ENCODE results near the gene AKR1B15.
A peak's percentile ranks its signal among the peaks of the same experiment; 100 is the strongest.

AKR1B15 gene

DNA sequence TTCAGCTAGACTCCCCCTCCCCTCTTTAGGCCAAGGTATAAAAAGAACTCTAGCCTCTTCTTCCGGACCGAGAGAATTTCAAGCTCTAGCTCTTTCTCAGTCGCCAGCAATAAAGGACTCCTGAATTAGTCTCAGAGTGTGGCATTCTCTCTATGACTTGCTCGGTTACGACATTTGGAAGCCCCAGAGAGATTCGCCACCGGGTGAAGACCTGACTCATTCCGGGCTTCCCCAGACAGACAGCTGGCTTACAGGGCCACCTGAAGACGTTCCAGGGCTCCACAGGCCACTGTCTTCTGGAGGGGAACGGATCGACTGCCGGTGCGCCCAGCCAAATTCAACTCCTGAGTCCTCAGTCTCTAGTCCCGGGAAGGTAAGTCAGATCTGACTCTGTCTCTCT, at the start of gene AKR1B15:
Gene AKR1B15, plus strand, starts transcription at position 234 of the 400 bp plus-strand sequence. CDS start 15,510 bp downstream, outside the sequence.
- Histone ChIP-seq H3K4me3 (replicated peaks; ENCODE audit: low read depth, low read length) (no peak within 1 kb of the TSS; the same call in 1 of the 2 replicates), H3K27me3 (replicated peaks; ENCODE audit: control insufficient read depth, insufficient read depth, low read length) (no peaks in the 10 kb centered on the region), H3K36me3 (ENCODE audit: control insufficient read depth, insufficient read depth, low read length) (no peaks in the 10 kb centered on the region)
- TF ChIP-seq, protein P1, sequence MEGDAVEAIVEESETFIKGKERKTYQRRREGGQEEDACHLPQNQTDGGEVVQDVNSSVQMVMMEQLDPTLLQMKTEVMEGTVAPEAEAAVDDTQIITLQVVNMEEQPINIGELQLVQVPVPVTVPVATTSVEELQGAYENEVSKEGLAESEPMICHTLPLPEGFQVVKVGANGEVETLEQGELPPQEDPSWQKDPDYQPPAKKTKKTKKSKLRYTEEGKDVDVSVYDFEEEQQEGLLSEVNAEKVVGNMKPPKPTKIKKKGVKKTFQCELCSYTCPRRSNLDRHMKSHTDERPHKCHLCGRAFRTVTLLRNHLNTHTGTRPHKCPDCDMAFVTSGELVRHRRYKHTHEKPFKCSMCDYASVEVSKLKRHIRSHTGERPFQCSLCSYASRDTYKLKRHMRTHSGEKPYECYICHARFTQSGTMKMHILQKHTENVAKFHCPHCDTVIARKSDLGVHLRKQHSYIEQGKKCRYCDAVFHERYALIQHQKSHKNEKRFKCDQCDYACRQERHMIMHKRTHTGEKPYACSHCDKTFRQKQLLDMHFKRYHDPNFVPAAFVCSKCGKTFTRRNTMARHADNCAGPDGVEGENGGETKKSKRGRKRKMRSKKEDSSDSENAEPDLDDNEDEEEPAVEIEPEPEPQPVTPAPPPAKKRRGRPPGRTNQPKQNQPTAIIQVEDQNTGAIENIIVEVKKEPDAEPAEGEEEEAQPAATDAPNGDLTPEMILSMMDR (IDR thresholded peaks at IDR 0.05; ENCODE audit: insufficient read depth, low read length, poor library complexity, severe bottlenecking), result no peak
- peak; percentile 67 for DNase-seq (ENCODE audit: extremely low read depth, insufficient read length)

DNA sequence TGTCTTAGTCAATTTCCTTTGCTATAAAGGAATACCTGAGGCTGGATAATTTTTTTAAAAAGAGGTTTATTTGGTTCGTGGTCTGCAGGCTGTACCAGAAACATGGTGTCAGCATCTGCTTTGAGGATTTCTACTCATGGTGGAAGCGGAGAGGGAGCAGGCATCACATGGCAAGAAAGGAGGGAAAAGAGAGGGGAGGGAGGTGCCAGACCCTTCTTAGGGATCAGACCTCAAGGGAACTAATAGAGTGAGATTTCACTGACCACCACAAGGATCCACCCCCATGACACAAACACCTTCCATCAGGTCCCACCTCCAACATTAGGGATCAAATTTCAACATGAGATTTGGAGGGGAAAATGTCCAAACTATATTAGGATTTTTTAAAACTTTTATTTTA, 48.5 kb upstream of the AKR1B15 start:
- Histone ChIP-seq H3K4me3 (replicated peaks; ENCODE audit: low read depth, low read length) (no peak overlapping the region), H3K27me3 (replicated peaks; ENCODE audit: control insufficient read depth, insufficient read depth, low read length) (no peaks in the 10 kb centered on the region), H3K36me3 (ENCODE audit: control insufficient read depth, insufficient read depth, low read length) (no peaks in the 10 kb centered on the region)
- no peak for DNase-seq (ENCODE audit: extremely low read depth, insufficient read length)
- TF ChIP-seq, protein P1 (IDR thresholded peaks at IDR 0.05; ENCODE audit: insufficient read depth, low read length, poor library complexity, severe bottlenecking), result no peak

DNA sequence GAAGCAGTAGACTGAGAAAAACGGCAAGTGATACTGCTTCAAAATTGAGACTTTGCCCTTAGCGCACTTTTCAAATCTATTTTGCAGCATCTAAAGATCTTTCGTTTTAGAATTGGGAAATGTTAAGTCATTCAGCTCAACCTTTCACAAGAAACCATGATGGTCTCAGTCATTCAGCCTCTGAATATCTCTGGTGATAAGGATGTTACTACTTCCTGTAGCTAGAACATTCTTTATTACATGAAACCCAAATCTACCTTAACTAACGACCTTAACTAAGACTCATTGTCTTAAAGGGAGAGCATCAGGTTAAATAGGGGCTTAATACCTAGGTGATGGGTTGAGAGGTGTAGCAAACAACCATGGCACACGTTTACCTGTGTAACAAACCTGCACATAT, 47.9 kb upstream of the AKR1B15 start:
- DNase-seq (ENCODE audit: extremely low read depth, insufficient read length), result no peak
- Histone ChIP-seq H3K36me3 (ENCODE audit: control insufficient read depth, insufficient read depth, low read length) (no peaks in the 10 kb centered on the region), H3K27me3 (replicated peaks; ENCODE audit: control insufficient read depth, insufficient read depth, low read length) (no peaks in the 10 kb centered on the region), H3K4me3 (replicated peaks; ENCODE audit: low read depth, low read length) (no peak overlapping the region)
- TF ChIP-seq, protein P1 (IDR thresholded peaks at IDR 0.05; ENCODE audit: insufficient read depth, low read length, poor library complexity, severe bottlenecking), result no peak

DNA sequence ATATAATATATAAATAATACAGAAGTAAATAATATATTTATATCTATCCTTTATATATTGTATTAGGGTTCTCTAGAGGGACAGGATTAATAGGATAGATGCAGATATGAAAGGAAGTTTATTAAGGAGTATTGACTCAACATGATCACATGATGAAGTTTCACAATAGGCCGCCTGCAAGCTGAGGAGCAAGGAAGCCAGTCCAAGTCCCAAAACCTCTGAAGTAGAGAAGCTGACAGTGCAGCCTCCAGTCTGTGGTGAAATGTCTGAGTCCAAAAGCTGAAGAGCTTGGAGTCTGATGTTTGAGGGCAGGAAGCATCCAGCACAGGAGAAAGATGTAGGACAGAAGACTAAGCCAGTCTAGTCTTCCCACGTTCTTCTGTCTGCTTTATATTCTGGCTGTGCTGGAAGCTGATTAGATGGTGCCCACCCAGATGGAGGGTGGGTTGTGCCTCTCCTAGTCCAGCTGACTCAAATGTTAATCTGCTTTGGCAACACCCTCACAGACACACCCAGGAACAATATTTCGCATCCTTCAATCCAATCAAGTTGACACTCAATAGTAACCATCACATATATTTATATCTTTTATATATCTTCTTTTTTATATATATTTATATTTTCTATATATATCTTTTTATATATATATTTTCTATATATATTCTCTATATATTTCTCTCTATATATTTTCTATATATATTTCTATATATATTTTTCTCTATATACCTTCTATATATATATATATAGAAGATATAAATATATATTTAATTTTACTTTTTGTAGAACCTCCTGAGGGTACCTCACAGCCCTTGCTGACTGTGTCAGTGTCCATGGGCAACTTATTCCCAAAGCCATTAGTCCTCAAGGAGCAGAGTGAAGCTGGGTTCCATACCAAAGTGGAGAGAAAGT, 46.2 kb upstream of the AKR1B15 start:
- H3K4me3 ChIP-seq (replicated peaks; ENCODE audit: low read depth, low read length), result no peak overlapping the region
- TF ChIP-seq, protein P1 (IDR thresholded peaks at IDR 0.05; ENCODE audit: insufficient read depth, low read length, poor library complexity, severe bottlenecking), result no peak
- H3K36me3 ChIP-seq (ENCODE audit: control insufficient read depth, insufficient read depth, low read length), result no peaks in the 10 kb centered on the region
- H3K27me3 ChIP-seq (replicated peaks; ENCODE audit: control insufficient read depth, insufficient read depth, low read length), result no peaks in the 10 kb centered on the region
- DNase-seq (ENCODE audit: extremely low read depth, insufficient read length), result no peak

DNA sequence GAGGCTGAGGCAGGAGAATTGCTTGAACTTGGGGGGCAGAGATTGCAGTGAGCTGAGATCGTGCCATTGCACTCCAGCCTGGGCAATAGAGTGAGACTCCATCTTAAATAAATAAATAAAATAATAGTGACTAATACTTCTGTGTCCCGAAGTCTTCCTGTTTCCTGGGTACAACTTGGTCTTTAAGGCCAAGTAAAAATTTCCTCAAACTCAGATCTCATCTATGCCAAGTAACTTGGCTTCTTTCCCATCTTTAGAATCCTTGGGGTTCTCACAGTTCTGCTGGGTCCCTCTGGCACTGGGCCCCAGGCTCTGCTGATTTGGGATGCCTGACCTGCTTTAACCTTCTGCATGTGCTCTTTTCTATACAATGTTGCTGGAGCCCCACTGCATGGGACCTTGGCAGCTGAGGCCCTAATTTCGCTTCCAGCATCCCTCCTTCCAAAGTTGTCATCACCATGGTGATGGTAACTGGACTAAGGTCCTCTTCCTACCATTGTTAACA, 44.2 kb upstream of the AKR1B15 start:
- H3K4me3 ChIP-seq (replicated peaks; ENCODE audit: low read depth, low read length), result no peak overlapping the region
- TF ChIP-seq, protein P1 (IDR thresholded peaks at IDR 0.05; ENCODE audit: insufficient read depth, low read length, poor library complexity, severe bottlenecking), result no peak
- DNase-seq (ENCODE audit: extremely low read depth, insufficient read length), result no peak
- H3K36me3 ChIP-seq (ENCODE audit: control insufficient read depth, insufficient read depth, low read length), result no peaks in the 10 kb centered on the region
- no peaks in the 10 kb centered on the region for H3K27me3 ChIP-seq (replicated peaks; ENCODE audit: control insufficient read depth, insufficient read depth, low read length)
